ENCODE data around the gene SHISA6.
"Not testable (repeated sequence)": the region's sequence is repeated elsewhere in the genome, so short reads cannot be mapped to it uniquely, and the experiment has no call there.

SHISA6 gene

DNA sequence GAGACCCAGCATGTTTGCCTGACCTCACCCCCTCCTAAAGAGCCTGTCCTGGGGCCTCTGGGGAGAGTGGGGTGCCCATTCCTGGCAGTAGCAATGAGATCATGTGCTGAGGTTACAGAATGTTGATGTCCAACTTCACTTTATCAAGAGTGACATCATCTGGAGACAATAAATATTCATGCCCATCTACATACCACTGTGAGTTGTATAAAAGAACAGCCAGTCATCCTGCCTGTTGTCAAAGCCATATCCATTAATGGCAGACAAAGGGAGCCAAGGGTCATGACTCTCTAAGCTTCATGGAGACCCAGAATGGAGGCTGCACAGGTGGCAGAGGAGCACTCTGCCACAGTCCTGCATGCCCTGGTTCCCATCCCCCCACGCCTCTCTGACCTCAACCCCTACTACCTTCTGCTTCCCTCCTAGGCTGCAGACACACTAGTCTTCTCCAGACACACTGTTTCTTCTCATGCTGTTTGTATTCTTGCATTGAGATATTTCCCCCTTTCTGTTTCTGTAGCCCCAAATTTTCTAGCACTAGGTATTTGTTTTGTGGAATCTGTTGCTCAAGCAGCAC is 27.1 kb downstream of the SHISA6 start:
- no peak for DNase-seq

DNA sequence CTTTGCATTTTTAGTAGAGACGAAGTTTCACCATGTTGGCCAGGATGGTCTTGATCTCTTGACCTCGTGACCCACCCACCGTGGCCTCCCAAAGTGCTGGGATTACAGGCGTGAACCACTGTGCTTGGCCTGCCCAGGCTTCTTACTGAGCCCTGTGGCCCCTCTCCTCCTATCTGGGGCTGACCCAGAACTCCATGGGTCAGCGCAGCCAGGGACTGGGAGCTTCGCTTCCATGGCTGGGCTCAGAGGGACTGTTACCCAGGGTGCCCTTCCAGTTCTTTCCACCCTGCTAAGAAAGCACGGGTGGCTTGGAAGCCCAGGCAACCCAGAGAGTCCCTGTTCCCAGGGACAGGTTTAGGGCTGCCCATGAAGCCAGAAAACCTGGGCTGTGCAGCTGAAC is 28.2 kb downstream of the SHISA6 start:
- no peak for DNase-seq

DNA sequence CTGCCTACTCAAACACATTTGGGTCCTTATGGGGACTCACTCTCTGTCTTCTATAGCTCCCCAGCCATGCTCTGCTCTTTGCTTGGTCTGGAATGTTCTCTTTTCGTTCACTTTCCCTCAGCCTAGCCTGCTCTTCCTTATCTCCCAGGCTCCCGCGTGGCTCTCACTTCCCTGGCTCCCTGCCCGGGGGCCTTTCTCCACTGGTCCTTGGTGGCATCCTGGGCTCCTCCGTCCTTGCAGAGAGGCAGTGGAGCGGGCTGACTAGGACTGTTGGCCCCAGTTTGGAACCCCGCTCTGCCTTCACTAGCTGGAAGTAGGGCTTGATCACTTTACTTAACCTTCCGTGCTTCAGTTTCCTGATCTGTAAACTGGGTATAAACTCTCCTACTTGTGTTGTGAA is 31.2 kb downstream of the SHISA6 start:
- no peak for DNase-seq

GRCh38 chr17:11273596-11273995 is 32.6 kb downstream of the SHISA6 start:
- no peak for DNase-seq

DNA sequence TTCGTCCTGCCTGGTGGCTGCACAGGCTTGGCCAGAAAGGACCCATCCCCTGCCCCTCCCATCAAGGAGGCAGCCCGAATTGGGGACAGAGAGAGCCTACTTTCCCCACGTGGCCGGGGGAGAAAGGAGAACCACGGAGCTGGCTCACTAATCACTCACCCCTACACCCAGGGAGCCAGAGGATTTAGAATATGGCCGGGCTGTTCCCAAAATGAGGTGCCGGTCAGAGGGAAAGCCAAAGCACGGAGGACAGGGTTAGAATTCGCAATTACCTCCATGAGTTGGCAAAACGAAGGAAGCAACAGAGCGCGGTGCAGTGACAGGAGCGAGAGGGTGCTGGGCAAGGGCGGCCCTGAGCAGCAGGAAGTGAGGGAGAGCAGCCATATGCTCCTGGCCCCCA is 33.1 kb downstream of the SHISA6 start:
- no peak for DNase-seq

DNA sequence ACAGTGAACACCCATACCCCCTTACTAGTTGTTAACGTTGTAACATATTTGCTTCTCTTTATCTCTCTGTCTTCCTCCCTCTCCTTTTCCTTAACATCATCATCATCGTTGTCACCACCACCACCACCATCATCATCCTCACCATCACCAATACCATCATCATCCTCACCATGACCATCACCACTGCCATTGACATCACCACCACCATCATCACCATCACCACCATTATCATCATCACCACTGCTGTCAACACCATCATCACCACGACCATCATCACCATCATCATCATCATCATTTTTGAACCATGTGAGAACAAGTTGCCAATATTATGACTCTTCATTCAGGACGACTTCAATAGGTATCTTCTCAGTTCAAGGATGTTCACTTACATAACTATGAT is 35.5 kb downstream of the SHISA6 start:
- DNase-seq = no peak

GRCh38 chr17:11278186-11278991 is 37.4 kb downstream of the SHISA6 start:
- DNase-seq = no peak

DNA sequence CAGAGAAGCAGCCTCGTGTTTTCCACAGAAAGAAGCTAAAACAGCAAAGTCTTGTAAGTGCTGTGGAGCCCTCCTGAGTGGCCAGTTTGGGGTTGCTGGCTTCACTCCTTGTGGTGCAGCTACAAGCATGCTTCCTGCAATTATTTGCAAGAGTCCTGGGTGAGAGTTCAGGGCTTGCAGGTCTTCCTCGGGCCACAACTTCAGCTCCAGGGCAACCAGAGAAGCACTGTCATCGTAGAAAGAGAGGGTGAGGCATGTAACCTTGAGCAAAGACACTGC is 37.9 kb downstream of the SHISA6 start:
- DNase-seq = no peak

DNA sequence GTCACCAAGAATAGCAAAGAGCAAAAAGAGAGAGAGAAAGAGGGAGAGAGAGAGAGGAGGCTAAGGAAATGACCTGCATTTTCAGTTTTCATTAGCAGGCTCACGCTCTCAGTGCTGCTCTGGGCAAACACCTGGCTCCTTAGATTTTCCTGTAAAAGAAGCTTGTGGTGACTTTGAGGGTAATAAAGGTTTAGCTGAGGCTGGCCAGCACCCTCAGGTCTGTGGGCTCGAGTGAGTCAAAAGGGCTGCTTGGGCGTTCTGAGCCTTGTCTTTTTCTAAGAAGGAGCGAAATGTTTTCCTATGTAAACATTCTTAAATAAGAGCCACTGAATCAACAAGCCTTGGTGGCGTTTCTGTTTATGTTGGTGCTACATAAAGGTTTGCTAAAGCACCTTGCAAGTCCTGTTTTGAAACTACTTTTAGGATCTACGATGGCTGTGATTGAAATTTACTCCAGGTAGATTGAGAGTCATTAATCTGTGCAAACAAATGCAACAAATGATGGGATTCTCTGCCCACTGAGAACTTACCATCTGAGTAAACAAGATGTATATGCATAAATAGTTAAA is 38.8 kb downstream of the SHISA6 start:
- no peak for DNase-seq

DNA sequence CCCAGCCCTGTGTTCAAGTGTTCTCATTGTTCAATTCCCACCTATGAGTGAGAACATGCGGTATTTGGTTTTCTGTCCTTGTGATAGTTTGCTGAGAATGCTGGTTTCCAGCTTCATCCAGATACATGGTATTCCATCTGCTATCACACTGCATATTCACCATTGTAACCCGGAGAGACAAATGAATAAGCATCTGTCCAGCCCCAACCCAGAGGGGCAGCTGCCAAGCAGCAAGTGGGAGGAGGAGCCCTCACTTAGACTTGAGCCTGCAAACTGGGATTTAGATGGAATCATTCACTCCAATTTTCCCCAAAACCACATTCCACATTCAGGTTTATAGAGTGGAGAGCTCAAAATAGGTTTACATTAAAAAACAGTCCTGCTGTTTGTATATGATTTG is 41.6 kb downstream of the SHISA6 start:
- DNase-seq = no peak

DNA sequence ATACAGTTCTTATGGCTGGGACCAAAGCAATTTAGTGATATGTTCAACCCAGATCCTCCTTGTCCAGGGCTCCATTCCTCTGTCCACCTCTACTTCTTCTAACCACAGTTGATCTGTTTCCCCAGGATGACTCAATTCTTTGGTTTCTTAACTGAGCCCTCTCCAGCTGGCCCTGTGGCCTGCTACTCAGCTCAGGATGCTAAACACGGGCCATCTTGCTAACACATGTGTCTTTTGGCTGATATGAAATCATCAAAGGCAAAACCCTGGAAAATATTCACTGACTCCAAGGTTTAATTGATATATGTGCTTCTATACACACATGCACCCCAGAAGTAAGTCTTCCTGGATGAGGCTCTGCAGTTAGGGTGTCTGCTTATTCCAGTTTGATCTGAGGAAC is 43.8 kb downstream of the SHISA6 start:
- no peak for DNase-seq

DNA sequence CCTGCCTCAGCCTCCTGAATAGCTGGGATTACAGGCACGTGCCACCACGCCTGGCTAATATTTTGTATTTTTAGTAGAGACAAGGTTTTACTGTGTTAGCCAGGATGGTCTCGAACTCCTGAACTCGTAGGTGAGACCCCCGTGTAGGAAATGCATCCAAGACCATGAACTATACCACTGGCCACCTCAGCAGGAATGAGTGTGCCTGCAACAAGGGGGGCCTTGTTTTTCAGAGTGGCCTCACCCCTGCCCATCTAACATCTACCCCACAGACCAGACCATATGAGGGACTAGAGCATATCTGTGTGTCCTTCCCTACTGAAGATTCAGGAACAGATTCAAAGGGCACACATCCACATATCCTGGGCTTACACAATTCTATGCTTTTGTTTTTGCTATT is 44.9 kb downstream of the SHISA6 start:
- DNase-seq = no peak

- no peak for DNase-seq
These were observed 46.8 kb downstream of the SHISA6 start for GRCh38 chr17:11287791-11288190.

GRCh38 chr17:11290814-11291213 is 49.8 kb downstream of the SHISA6 start:
- DNase-seq = no peak

- DNase-seq = no peak
These were observed 51.5 kb downstream of the SHISA6 start for GRCh38 chr17:11292491-11292890.

DNA sequence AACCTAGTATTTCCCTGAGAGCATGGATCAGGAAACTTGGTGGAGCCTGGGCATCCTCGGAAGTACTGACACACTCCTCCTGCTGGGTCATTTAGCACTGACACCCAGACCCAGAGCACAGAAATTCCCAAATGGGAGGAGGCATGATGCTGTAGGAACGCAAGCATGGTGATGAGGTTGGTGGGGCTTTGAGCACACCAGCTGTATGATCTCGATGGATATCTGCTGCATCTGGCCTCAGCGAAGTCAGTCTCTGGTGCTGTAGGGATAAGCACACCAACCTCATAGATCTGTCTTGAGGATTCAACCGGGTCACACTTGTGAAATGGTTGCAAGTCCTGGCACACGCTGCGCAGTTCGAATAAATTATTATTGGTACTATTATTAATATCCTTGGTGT is 52.5 kb downstream of the SHISA6 start:
- DNase-seq = no peak

DNA sequence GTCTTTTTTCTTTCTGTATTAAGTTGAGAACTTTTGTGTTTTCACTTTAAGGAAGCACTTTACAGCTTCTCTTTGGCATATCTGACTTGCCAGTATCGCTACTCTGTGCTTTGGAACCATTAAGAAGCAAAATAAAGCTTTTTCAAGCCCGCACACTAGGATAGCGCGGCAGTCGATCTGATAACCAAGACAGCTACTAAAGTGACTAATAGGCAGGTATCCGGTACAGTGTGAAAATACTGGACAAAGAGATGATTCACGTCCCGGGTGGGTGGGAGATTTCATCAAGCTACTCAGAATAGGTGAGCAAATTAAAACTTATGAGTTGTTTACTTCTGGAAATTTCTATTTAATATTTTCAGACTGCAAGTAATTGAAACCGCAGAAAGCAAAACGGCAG is 53.8 kb downstream of the SHISA6 start:
- DNase-seq = no peak

GRCh38 chr17:11296994-11297393 is 56.0 kb downstream of the SHISA6 start:
- no peak for DNase-seq

DNA sequence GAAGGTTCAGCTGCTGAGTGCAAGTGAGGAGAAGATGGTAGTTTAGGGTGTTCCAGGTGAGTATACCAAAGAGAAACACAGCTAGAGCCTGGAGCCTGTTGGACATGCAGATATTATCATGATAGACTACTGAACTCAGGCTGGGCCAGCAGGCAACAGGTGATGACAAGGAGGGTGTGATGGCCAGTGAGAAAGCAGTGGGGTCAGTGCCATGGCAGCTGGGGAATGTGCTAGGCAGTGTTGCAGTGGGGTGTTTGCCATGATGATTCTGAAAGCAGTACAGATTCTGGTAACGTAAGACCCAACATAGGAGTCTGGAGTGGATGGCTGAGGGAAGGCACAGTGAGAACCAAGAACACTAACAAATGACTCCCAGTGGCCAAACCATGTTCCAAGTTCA is 57.4 kb downstream of the SHISA6 start:
- DNase-seq = no peak

DNA sequence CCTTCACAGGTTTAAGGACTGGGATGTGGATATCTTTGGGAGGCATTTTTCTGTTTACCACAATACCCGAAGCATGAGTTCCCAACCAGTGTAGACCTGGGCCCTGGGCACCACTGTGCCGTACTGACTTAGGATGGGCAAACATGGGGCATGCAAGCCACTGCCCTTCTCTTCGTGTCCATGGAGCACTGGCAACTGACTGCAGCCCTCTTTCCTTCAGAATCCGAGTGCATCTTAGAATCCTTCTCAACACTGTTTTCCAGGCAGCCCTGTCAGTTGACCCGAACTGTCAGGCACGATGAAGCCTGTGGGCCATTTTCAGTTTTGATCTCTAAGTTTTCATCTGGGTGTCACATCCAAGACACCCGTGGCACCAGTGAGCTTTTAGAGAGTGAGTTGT is 59.2 kb downstream of the SHISA6 start:
- DNase-seq = no peak

DNA sequence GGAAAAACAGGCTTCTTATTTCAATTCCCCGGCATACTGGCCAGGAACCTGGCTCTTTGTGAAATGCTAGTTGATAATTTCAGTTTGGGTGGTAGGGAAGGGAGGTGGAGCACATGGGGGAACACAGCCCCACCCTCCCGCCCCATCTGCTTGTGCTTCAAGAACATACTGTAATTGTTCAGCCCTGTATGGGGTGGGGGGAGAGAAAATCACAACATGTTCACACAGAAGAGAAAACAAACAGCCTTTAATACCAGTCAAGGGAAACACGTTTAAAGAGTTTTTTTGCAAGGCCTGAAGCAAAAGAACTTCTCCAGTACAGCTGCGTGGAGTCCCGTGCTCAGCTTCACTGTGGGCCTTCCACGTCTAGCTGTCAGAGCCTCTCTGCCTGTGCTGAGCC is 59.7 kb downstream of the SHISA6 start:
- no peak for DNase-seq

GRCh38 chr17:11301874-11302273 is 60.9 kb downstream of the SHISA6 start:
- DNase-seq = not testable (repeated sequence)

GRCh38 chr17:11302401-11303186 is 61.6 kb downstream of the SHISA6 start:
- DNase-seq = no peak

DNA sequence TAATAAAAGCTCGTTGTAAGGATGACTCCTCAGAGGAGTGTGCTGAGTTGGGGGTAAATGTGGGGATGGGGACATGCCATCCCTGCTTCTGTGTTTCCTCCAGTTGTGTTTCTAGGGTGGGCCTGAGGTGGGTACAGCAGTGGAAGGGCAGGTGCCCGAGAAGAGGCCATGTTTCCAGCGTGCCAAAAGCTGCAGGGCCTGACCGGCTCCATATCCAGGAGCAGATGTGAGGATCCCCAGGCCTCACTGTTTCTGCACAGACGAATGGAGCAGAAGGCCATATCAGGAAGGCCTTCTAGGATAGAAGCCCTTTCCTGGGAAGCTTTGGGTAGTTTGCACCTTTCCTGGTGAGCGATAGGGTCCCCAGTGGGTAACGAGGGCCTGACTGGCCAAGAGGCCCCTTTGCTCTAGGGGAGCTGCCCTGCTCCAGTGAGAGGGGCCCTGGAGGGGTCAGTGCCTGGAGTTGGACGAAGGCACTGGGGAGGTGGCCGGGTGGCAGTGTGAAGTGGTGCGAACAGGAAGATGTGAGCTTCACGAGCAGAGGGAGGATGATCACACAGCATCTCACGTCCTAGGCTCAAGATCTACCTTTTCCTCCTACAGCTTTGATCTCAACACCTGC is 62.9 kb downstream of the SHISA6 start:
- DNase-seq = no peak
